Neural cell (in vitro differentiated cells): Measurements from ENCODE around the gene TGFBI. TPM values are rescaled to one million over a fixed set of nuclear protein-coding genes. Genes with fewer than 3 reads are reported as not detected.

Experiments used
- H2AFZ ChIP-seq: fragments of 200-600, 300-800 bp; sonication (generic), shearing (Covaris generic); 2 replicates; pipeline ENCODE4 v1.6.0; 2014; ENCODE audit warnings: low read depth, mild to moderate bottlenecking, antibody characterized with exemption, low read length, moderate library complexity
- H3F3A ChIP-seq: fragments of 200-600 bp; shearing (Covaris generic); 2 replicates; pipeline ENCODE4 v1.6.1; 2016; ENCODE audit warnings: mild to moderate bottlenecking, moderate library complexity, mixed read lengths, antibody characterized with exemption, low read length; ENCODE audit not compliant: insufficient read depth, poor library complexity, severe bottlenecking
- H3K27ac ChIP-seq: fragments of 200-600, 300-800 bp; sonication (generic), shearing (Covaris generic); 2 replicates; pipeline ENCODE4 v1.5.1; 2014; ENCODE audit warnings: mild to moderate bottlenecking, low read length, moderate library complexity
- H3K27me3 ChIP-seq: fragments of 300-800, 200-600 bp; sonication (generic), shearing (Covaris generic); 2 replicates; pipeline ENCODE4 v1.6.0; 2014; ENCODE audit warnings: mild to moderate bottlenecking, low read depth, low read length, moderate library complexity; ENCODE audit not compliant: insufficient read depth
- H3K36me3 ChIP-seq: fragments of 300-800, 200-600 bp; sonication (generic), shearing (Covaris generic); 2 replicates; pipeline ENCODE4 v1.5.1; 2014; ENCODE audit warnings: mild to moderate bottlenecking, antibody characterized with exemption, low read length, moderate library complexity; ENCODE audit not compliant: insufficient read depth
- H3K4me2 ChIP-seq: fragments of 300-800, 200-600 bp; sonication (generic), shearing (Covaris generic); 2 replicates; pipeline ENCODE4 v1.6.0; 2014; ENCODE audit warnings: mild to moderate bottlenecking, low read length
- H3K4me3 ChIP-seq: fragments of 300-800, 200-600 bp; sonication (generic), shearing (Covaris generic); 2 replicates; pipeline ENCODE4 v1.5.1; 2014; ENCODE audit warnings: mild to moderate bottlenecking, low read length, moderate library complexity
- H3K79me2 ChIP-seq: fragments of 200-600 bp; shearing (Covaris generic); replicated peaks from 2 replicates; pipeline ENCODE4 v1.6.0; 2014; ENCODE audit warnings: mild to moderate bottlenecking, low read length, moderate library complexity; ENCODE audit not compliant: insufficient read depth
- H3K9ac ChIP-seq: fragments of 300-800, 200-600 bp; sonication (generic), shearing (Covaris generic); 2 replicates; pipeline ENCODE4 v1.6.1; 2016; ENCODE audit warnings: mild to moderate bottlenecking, low read length, mixed read lengths
- H3K9me2 ChIP-seq: fragments of 200-600 bp; shearing (Covaris generic); 2 replicates; pipeline ENCODE4 v1.6.1; 2016; ENCODE audit warnings: mild to moderate bottlenecking, low read length, mixed read lengths; ENCODE audit not compliant: insufficient read depth
- H3K9me3 ChIP-seq: fragments of 200-600, 300-800 bp; sonication (generic), shearing (Covaris generic); 2 replicates; pipeline ENCODE4 v1.6.1; 2016; ENCODE audit warnings: mild to moderate bottlenecking, mixed run types, low read length, moderate library complexity, mixed read lengths
- H4K20me1 ChIP-seq: fragments of 200-600 bp; shearing (Covaris generic); 2 replicates; pipeline ENCODE4 v1.6.1; 2016; ENCODE audit warnings: mild to moderate bottlenecking, mixed run types; ENCODE audit not compliant: insufficient read depth
- EP300 ChIP-seq: fragments of 450-650 bp; conservative IDR thresholded peaks from 2 replicates; pipeline ENCODE4 v1.6.1; 2014; ENCODE audit warnings: antibody characterized with exemption, mild to moderate bottlenecking, moderate library complexity; ENCODE audit not compliant: poor library complexity, severe bottlenecking
- EZH2 ChIP-seq: fragments of 200-600, 300-800 bp; shearing (Covaris generic), sonication (generic); IDR thresholded peaks from 2 replicates; pipeline ENCODE4 v1.6.1; 2014; ENCODE audit warnings: antibody characterized with exemption, low read length, borderline replicate concordance, mild to moderate bottlenecking; ENCODE audit not compliant: insufficient read depth, poor library complexity, severe bottlenecking
- MXI1 ChIP-seq: fragments of 450-650 bp; conservative IDR thresholded peaks from 2 replicates; pipeline ENCODE4 v1.6.1; 2014; ENCODE audit warnings: antibody characterized with exemption, mild to moderate bottlenecking; ENCODE audit not compliant: poor library complexity, severe bottlenecking
- POLR2AphosphoS5 ChIP-seq: IDR thresholded peaks from 2 replicates; pipeline ENCODE4 v1.6.1; 2012
- RAD21 ChIP-seq: fragments of 450-650 bp; conservative IDR thresholded peaks from 2 replicates; pipeline ENCODE4 v1.6.1; 2014; ENCODE audit warnings: antibody characterized with exemption, mild to moderate bottlenecking, moderate library complexity
- SMC3 ChIP-seq: fragments of 450-650 bp; conservative IDR thresholded peaks from 2 replicates; pipeline ENCODE4 v1.6.1; 2014; ENCODE audit warnings: antibody characterized with exemption, mild to moderate bottlenecking, moderate library complexity; ENCODE audit not compliant: poor library complexity
- TAF1 ChIP-seq: IDR thresholded peaks from 2 replicates; pipeline ENCODE4 v1.6.1; 2012; ENCODE audit warnings: low read depth
- polyA plus RNA-seq: library from polyadenylated mRNA; depleted of rRNA; stranded (reverse); fragments of >200 nt; gene quantifications from 2 replicates; pipeline ENCODE4 v1.2.3, GENCODE V29; 2014
- TF ChIP-seq, protein P1 (sequence below): fragments of 450-650 bp; IDR thresholded peaks from 2 replicates; pipeline ENCODE4 v1.5.1; 2014; ENCODE audit warnings: antibody characterized with exemption, mild to moderate bottlenecking, moderate library complexity; ENCODE audit not compliant: poor library complexity, severe bottlenecking
- TF ChIP-seq, protein P2 (sequence below): IDR thresholded peaks from 2 replicates; pipeline ENCODE4 v1.6.1; 2012; ENCODE audit warnings: borderline replicate concordance

The TGFBI gene
- polyA plus RNA-seq, 1 donor from 2014 or later: 0.71 TPM

GRCh38 chr5:136020383-136021015 is 8.3 kb upstream of the TGFBI start:
- TF ChIP-seq EZH2 (no peak), MXI1 (no peak), POLR2AphosphoS5 (no peak), SMC3 (no peak), TAF1 (no peak), EP300 (no peak)
- TF ChIP-seq, protein P1, sequence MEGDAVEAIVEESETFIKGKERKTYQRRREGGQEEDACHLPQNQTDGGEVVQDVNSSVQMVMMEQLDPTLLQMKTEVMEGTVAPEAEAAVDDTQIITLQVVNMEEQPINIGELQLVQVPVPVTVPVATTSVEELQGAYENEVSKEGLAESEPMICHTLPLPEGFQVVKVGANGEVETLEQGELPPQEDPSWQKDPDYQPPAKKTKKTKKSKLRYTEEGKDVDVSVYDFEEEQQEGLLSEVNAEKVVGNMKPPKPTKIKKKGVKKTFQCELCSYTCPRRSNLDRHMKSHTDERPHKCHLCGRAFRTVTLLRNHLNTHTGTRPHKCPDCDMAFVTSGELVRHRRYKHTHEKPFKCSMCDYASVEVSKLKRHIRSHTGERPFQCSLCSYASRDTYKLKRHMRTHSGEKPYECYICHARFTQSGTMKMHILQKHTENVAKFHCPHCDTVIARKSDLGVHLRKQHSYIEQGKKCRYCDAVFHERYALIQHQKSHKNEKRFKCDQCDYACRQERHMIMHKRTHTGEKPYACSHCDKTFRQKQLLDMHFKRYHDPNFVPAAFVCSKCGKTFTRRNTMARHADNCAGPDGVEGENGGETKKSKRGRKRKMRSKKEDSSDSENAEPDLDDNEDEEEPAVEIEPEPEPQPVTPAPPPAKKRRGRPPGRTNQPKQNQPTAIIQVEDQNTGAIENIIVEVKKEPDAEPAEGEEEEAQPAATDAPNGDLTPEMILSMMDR: no peak
- TF ChIP-seq, protein P2, sequence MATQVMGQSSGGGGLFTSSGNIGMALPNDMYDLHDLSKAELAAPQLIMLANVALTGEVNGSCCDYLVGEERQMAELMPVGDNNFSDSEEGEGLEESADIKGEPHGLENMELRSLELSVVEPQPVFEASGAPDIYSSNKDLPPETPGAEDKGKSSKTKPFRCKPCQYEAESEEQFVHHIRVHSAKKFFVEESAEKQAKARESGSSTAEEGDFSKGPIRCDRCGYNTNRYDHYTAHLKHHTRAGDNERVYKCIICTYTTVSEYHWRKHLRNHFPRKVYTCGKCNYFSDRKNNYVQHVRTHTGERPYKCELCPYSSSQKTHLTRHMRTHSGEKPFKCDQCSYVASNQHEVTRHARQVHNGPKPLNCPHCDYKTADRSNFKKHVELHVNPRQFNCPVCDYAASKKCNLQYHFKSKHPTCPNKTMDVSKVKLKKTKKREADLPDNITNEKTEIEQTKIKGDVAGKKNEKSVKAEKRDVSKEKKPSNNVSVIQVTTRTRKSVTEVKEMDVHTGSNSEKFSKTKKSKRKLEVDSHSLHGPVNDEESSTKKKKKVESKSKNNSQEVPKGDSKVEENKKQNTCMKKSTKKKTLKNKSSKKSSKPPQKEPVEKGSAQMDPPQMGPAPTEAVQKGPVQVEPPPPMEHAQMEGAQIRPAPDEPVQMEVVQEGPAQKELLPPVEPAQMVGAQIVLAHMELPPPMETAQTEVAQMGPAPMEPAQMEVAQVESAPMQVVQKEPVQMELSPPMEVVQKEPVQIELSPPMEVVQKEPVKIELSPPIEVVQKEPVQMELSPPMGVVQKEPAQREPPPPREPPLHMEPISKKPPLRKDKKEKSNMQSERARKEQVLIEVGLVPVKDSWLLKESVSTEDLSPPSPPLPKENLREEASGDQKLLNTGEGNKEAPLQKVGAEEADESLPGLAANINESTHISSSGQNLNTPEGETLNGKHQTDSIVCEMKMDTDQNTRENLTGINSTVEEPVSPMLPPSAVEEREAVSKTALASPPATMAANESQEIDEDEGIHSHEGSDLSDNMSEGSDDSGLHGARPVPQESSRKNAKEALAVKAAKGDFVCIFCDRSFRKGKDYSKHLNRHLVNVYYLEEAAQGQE: no peak
- no peak overlapping the region for H3K27ac ChIP-seq
- no peak overlapping the region for H3K9ac ChIP-seq
- no peak overlapping the region for H3K4me2 ChIP-seq
- H3K9me3 ChIP-seq: no peaks in the 10 kb centered on the region
- no peaks in the 10 kb centered on the region for H3K79me2 ChIP-seq
- H4K20me1 ChIP-seq: no peaks in the 10 kb centered on the region
- no peaks in the 10 kb centered on the region for H3F3A ChIP-seq
- H3K36me3 ChIP-seq: no peaks in the 10 kb centered on the region
- no peaks in the 10 kb centered on the region for H3K27me3 ChIP-seq
- no peak overlapping the region for H2AFZ ChIP-seq
- no peak overlapping the region for H3K4me3 ChIP-seq
- H3K9me2 ChIP-seq: no peaks in the 10 kb centered on the region

DNA sequence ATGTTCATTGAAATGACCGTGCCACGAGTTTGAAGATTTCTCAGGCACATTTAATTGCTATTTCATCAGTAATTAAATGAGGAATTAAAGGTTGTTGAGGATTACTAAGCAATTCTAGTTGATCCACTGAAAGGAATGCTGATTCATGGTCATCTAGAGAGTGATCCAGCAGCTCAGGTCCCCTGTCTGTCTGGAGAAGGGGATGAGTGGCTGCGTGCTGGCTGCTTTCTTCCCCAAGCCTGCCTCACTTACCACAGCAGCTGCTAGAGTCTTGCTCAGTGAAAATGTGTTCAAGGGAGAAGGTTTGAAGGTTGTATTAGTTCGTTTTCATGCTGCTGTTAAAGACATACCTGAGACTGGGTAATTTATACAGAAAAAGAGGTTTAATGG is 7.8 kb upstream of the TGFBI start:
- Histone ChIP-seq H3K9me2 (no peaks in the 10 kb centered on the region), H3K27ac (no peak overlapping the region), H4K20me1 (no peaks in the 10 kb centered on the region), H3K4me3 (no peak overlapping the region), H3K79me2 (no peaks in the 10 kb centered on the region), H2AFZ (no peak overlapping the region), H3F3A (no peaks in the 10 kb centered on the region), H3K36me3 (no peaks in the 10 kb centered on the region), H3K4me2 (no peak overlapping the region), H3K27me3 (no peaks in the 10 kb centered on the region), H3K9me3 (no peaks in the 10 kb centered on the region), H3K9ac (no peak overlapping the region)
- TF ChIP-seq, protein P2: no peak
- TF ChIP-seq TAF1 (no peak), POLR2AphosphoS5 (no peak), EP300 (no peak), RAD21 (no peak), SMC3 (no peak), MXI1 (no peak), EZH2 (no peak)
- TF ChIP-seq, protein P1: no peak
